Epidermal melanocyte (primary cell): Measurements from ENCODE around the gene ARHGAP6.

Source experiments
- DNase-seq: peaks from one replicate; pipeline ENCODE4 v3.0.0; 2011; ENCODE audit warnings: low spot score; ENCODE audit not compliant: insufficient read length

ARHGAP6 gene

GRCh38 chrX:11111037-11111851 is 554.5 kb downstream of the ARHGAP6 start, which contains the start of gene HCCS:
Gene HCCS, plus strand, starts transcription at chrX:11111332. Its CDS starts 729 bp downstream, at chrX:11112061.
- DNase-seq: peak; percentile 29

GRCh38 chrX:11109968-11110367 is 555.8 kb downstream of the ARHGAP6 start:
- DNase-seq: no peak

GRCh38 chrX:11108253-11108941 is 557.3 kb downstream of the ARHGAP6 start:
- DNase-seq: no peak

GRCh38 chrX:11105080-11105479 is 560.6 kb downstream of the ARHGAP6 start:
- DNase-seq: no peak

GRCh38 chrX:11103751-11104150 is 562.0 kb downstream of the ARHGAP6 start:
- DNase-seq: no peak

- DNase-seq: no peak
Measured at GRCh38 chrX:11103006-11103405, 562.7 kb downstream of the ARHGAP6 start.

GRCh38 chrX:11100281-11101035 is 565.3 kb downstream of the ARHGAP6 start:
- peak; percentile 19 for DNase-seq

- DNase-seq: no peak
Measured at GRCh38 chrX:11099465-11099864, 566.3 kb downstream of the ARHGAP6 start.

GRCh38 chrX:11097933-11098332 is 567.8 kb downstream of the ARHGAP6 start:
- DNase-seq: no peak

GRCh38 chrX:11089802-11090201 is 575.9 kb downstream of the ARHGAP6 start:
- no peak for DNase-seq
